Sigmoid colon (tissue), 7 donors: Measurements from ENCODE around the gene GATA5. TPM values are rescaled to one million over a fixed set of nuclear protein-coding genes. Genes with fewer than 3 reads are reported as not detected.

Source experiments
- DNase-seq: peaks from one replicate; pipeline ENCODE4 v3.0.0-alpha.2; 2019
- H3K27ac ChIP-seq, 4 donors: fragments of 200-600 bp; sonication (generic); one replicate each; pipeline ENCODE4 v1.5.1; 2016 to 2019; ENCODE audit warnings: mild to moderate bottlenecking in 1 of 4
- H3K27me3 ChIP-seq, 3 donors: fragments of 200-600 bp; sonication (generic); one replicate each; pipeline ENCODE4 v1.5.1; 2019; ENCODE audit warnings: mild to moderate bottlenecking in 1 of 3
- H3K36me3 ChIP-seq, 4 donors: fragments of 200-600 bp; sonication (generic); one replicate each; pipeline ENCODE4 v1.5.1; 2016 to 2019
- H3K4me1 ChIP-seq, 4 donors: fragments of 200-600 bp; sonication (generic); one replicate each; pipeline ENCODE4 v1.5.1; 2017 to 2019
- H3K4me3 ChIP-seq, 4 donors: fragments of 200-600 bp; sonication (generic); one replicate each; pipeline ENCODE4 v1.5.1; 2017 to 2019; ENCODE audit warnings: mild to moderate bottlenecking in 2 of 4, moderate library complexity in 1 of 4
- H3K9me3 ChIP-seq, 4 donors: fragments of 200-600 bp in 3 of 4; sonication (generic) in 3 of 4; one replicate each; pipeline versions ENCODE4 v1.5.1 to v1.6.1; 2013 to 2019
- EP300 ChIP-seq, 4 donors: sonication (generic); formaldehyde crosslinking; IDR thresholded peaks; one replicate each; pipeline ENCODE4 v1.6.1; 2017; ENCODE audit warnings: antibody characterized with exemption in 4 of 4
- POLR2A ChIP-seq, 2 donors: fragments of 450-650 bp; IDR thresholded peaks; one replicate each; pipeline ENCODE4 v1.6.1; 2016; ENCODE audit warnings: antibody characterized with exemption in 2 of 2, mild to moderate bottlenecking in 2 of 2, moderate library complexity in 2 of 2
- POLR2AphosphoS5 ChIP-seq, 4 donors: sonication (generic); formaldehyde crosslinking; IDR thresholded peaks; one replicate each; pipeline ENCODE4 v1.6.1; 2017; ENCODE audit warnings: antibody characterized with exemption in 4 of 4
- WGBS, 2 donors: extraction: QIAGEN DNeasy Blood & Tissue Kit; methylation state at CpG; one replicate each; pipeline ENCODE4 v1.1.7; 2013; 5-methylcytosine and 5-hydroxymethylcytosine counted together
- intact Hi-C: fragments of 100-400 bp; cut with DNase I; formaldehyde crosslinking; loops from one replicate; pipeline ENCODE4 v1.15.1; 2023
- polyA plus RNA-seq, 3 donors: library from polyadenylated mRNA; stranded (reverse); fragments of 200-250 nt; gene quantifications; one replicate each; pipeline ENCODE4 v1.2.3, GENCODE V29; 2013
- total RNA-seq, 4 donors: library from RNA; depleted of rRNA; stranded (reverse); fragments of >200 nt; gene quantifications; one replicate each; pipeline ENCODE4 v1.1.0, GENCODE V29; 2016
- TF ChIP-seq, protein P1 (sequence below), 4 experiments: fragments of 450-650 bp in 3 of 4; fragments of 200-600 bp in 1 of 4; IDR thresholded peaks; one replicate each; pipeline ENCODE4 v1.5.1; 2016 to 2019; ENCODE audit warnings: antibody characterized with exemption in 4 of 4, mild to moderate bottlenecking in 3 of 4, moderate library complexity in 2 of 4
- donor health status: healthy with polysubstance abuse.
- donor health status: Bipolar disorder and iron deficiency.
- donor health status: healthy.

The GATA5 gene
- total and polyA plus RNA-seq, 7 donors, result 0.03 to 0.36 TPM; not detected in 5

- H3K36me3 ChIP-seq, result no peaks in the 10 kb centered on the region
- peak overlapping the region; percentile 14 to 74 (median 61) for H3K27ac ChIP-seq
- no peaks in the 10 kb centered on the region for H3K9me3 ChIP-seq
- DNase-seq, result peak; percentile 86
- intact Hi-C loops, result no loop called here
- peaks cover 0 to 39% (median 33%) of the 10 kb centered on the region in 4 donors for H3K4me1 ChIP-seq
- H3K27me3 ChIP-seq, result no peaks in the 10 kb centered on the region
- 7 to 27% methylated on average over 32 of the region's 32 CpGs for WGBS, 2 donors
- peak in 2 of 4 donors; percentile 47 to 60 for TF ChIP-seq POLR2AphosphoS5 (IDR thresholded peaks at IDR 0.05)
- TF ChIP-seq, protein P1, sequence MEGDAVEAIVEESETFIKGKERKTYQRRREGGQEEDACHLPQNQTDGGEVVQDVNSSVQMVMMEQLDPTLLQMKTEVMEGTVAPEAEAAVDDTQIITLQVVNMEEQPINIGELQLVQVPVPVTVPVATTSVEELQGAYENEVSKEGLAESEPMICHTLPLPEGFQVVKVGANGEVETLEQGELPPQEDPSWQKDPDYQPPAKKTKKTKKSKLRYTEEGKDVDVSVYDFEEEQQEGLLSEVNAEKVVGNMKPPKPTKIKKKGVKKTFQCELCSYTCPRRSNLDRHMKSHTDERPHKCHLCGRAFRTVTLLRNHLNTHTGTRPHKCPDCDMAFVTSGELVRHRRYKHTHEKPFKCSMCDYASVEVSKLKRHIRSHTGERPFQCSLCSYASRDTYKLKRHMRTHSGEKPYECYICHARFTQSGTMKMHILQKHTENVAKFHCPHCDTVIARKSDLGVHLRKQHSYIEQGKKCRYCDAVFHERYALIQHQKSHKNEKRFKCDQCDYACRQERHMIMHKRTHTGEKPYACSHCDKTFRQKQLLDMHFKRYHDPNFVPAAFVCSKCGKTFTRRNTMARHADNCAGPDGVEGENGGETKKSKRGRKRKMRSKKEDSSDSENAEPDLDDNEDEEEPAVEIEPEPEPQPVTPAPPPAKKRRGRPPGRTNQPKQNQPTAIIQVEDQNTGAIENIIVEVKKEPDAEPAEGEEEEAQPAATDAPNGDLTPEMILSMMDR (IDR thresholded peaks at IDR 0.05), result no peak
- peak in 1 of 4 donors; percentile 5 for TF ChIP-seq EP300 (IDR thresholded peaks at IDR 0.05)
- H3K4me3 ChIP-seq, result no peak overlapping the region
Observed at GRCh38 chr20:62433658-62434497, 41.9 kb downstream of the GATA5 start.

GRCh38 chr20:62430866-62431447 lies 44.8 kb downstream of the GATA5 start:
- DNase-seq, result no peak
- 17 to 60% methylated on average over 23 of the region's 23 CpGs for WGBS, 2 donors
- H3K27me3 ChIP-seq, result no peaks in the 10 kb centered on the region
- no peak overlapping the region for H3K27ac ChIP-seq
- H3K9me3 ChIP-seq, result no peaks in the 10 kb centered on the region
- intact Hi-C loops, result no loop called here
- H3K4me1 ChIP-seq, result peaks cover 0 to 20% (median 15%) of the 10 kb centered on the region in 4 donors
- H3K36me3 ChIP-seq, result no peaks in the 10 kb centered on the region
- TF ChIP-seq, protein P1 (IDR thresholded peaks at IDR 0.05), result no peak
- no peak for TF ChIP-seq POLR2AphosphoS5 (IDR thresholded peaks at IDR 0.05)
- no peak for TF ChIP-seq EP300 (IDR thresholded peaks at IDR 0.05)
- TF ChIP-seq POLR2A (IDR thresholded peaks at IDR 0.05), result no peak
- H3K4me3 ChIP-seq, result no peak overlapping the region

GRCh38 chr20:62430311-62430853 lies 45.4 kb downstream of the GATA5 start:
- 21 to 69% methylated on average over 10 of the region's 10 CpGs for WGBS, 2 donors
- Histone ChIP-seq H3K27ac (no peak overlapping the region), H3K9me3 (no peaks in the 10 kb centered on the region)

DNA sequence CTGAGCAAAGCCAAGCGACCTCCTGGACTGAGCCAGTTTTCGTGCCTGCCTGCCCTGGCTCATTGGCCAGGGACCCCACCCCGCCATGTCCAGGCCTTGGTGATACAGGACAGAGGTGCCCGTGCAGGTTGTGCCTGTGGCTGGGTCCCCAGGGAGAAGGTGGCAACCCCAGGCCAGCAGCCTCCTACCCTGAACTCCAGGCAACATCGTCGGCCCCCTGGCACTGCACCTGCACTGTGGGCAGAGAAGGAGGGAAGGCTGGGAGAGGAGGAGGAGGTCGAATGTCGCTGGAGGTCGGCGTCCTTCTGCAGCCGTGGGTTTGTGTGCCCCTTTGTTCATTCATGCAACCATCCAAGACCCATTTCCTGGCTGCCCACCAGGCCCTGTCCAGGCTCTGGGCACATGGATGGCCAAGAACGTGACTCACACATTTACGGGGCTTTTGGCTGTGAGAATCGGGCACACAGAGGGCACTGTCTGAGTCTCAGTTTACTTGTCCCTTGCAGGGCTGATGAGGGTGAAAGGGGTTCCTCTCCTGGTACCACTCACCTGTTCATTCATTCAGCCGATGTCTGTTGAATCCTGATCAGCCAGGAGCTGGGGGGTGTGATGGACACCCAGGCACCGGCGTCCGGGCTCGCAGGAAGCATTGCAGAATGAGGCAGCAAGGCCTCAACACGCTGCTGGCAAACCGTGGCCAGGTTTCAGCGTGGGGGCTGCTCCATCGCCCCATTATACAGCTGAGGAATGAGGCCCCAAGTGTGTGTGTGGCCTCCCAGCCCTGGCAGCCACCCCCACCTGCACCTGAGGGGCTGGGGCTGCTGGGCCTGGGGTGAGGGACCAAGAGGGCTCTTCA lies 46.1 kb downstream of the GATA5 start:
- TF ChIP-seq, protein P1 (IDR thresholded peaks at IDR 0.05), result no peak
- TF ChIP-seq POLR2AphosphoS5 (IDR thresholded peaks at IDR 0.05) (no peak), POLR2A (IDR thresholded peaks at IDR 0.05) (no peak), EP300 (IDR thresholded peaks at IDR 0.05) (no peak)
- Histone ChIP-seq H3K9me3 (no peaks in the 10 kb centered on the region), H3K4me1 (peaks cover 0 to 18% (median 15%) of the 10 kb centered on the region in 4 donors), H3K4me3 (no peak overlapping the region), H3K27ac (no peak overlapping the region), H3K27me3 (peaks cover 0 to under 1% (median 0%) of the 10 kb centered on the region in 3 donors), H3K36me3 (no peaks in the 10 kb centered on the region)
- DNase-seq, result no peak
- intact Hi-C loops, result no loop called here
- 40 to 78% methylated on average over 23 of the region's 23 CpGs for WGBS, 2 donors

More at GRCh38 chr20:62430311-62430853, 45.4 kb downstream of the GATA5 start:
- intact Hi-C loops, result no loop called here
- TF ChIP-seq, protein P1 (IDR thresholded peaks at IDR 0.05), result no peak
- no peak for TF ChIP-seq POLR2AphosphoS5 (IDR thresholded peaks at IDR 0.05)
- no peak for TF ChIP-seq EP300 (IDR thresholded peaks at IDR 0.05)
- TF ChIP-seq POLR2A (IDR thresholded peaks at IDR 0.05), result no peak
- H3K36me3 ChIP-seq, result no peaks in the 10 kb centered on the region
- no peaks in the 10 kb centered on the region for H3K27me3 ChIP-seq
- H3K4me1 ChIP-seq, result peaks cover 0 to 20% (median 15%) of the 10 kb centered on the region in 4 donors
- H3K4me3 ChIP-seq, result no peak overlapping the region
- no peak for DNase-seq
